Panc1 (cell line): ENCODE measurements around the gene FBXW12. TPM values are rescaled to one million over a fixed set of nuclear protein-coding genes. Genes with fewer than 3 reads are reported as not detected.

Source experiments
- ATAC-seq: fragments of 200-7000 bp; cut with Tn5 transposase; 2 replicates; pipeline ENCODE4 v1.9.1; 2020; ENCODE audit warnings: mild to moderate bottlenecking, moderate library complexity
- BruUV-seq: library from RNA; stranded (reverse); fragments of 400-500 nt; replicated peaks from 2 replicates; lab custom pipeline; 2021; lab: Mats Ljungman, UMichigan
- CTCF ChIA-PET: fragments of 300-600 bp; sonication (Branson Sonifier 250); formaldehyde crosslinking; loops from one replicate; lab custom pipeline; 2022; ENCODE audit warnings: antibody characterized with exemption; lab: Charles Lee
- POLR2A ChIA-PET: fragments of 300-600 bp; sonication (Branson Sonifier 250); formaldehyde crosslinking; loops from one replicate; lab custom pipeline; 2022; ENCODE audit warnings: antibody characterized with exemption; lab: Charles Lee
- DNase-seq: peaks from one replicate; pipeline ENCODE4 v3.0.0-alpha.2; 2010; ENCODE audit warnings: low read depth, low spot score
- H3K27ac ChIP-seq: 2 replicates; pipeline ENCODE4 v1.5.1; 2011; ENCODE audit warnings: mild to moderate bottlenecking, low read length, inconsistent platforms
- H3K27me3 ChIP-seq: fragments of 200-500 bp; sonication (Bioruptor generic); 2 replicates; pipeline ENCODE4 v1.6.0; 2014; ENCODE audit warnings: low read length, inconsistent platforms; ENCODE audit not compliant: control insufficient read depth, insufficient read depth
- H3K36me3 ChIP-seq: fragments of 200-500 bp; sonication (Bioruptor generic); 2 replicates; pipeline ENCODE4 v1.5.1; 2014; ENCODE audit warnings: inconsistent platforms, mild to moderate bottlenecking, low read length, moderate library complexity; ENCODE audit not compliant: control insufficient read depth, insufficient read depth
- H3K4me1 ChIP-seq: 2 replicates; pipeline ENCODE4 v1.5.1; 2011; ENCODE audit warnings: inconsistent platforms, mild to moderate bottlenecking, low read length, moderate library complexity; ENCODE audit not compliant: control insufficient read depth, insufficient read depth
- H3K4me3 ChIP-seq, 2 experiments: 2 replicates each; pipeline ENCODE4 v1.5.1; 2011 to 2012; ENCODE audit warnings: low read depth in 2 of 2, low read length in 2 of 2, mild to moderate bottlenecking in 2 of 2, inconsistent platforms in 1 of 2, moderate library complexity in 1 of 2
- H3K9me3 ChIP-seq: fragments of 200-500 bp; sonication (Bioruptor generic); 2 replicates; pipeline ENCODE4 v1.5.1; 2014; ENCODE audit warnings: low read depth, mild to moderate bottlenecking, inconsistent platforms, low read length, moderate library complexity; ENCODE audit not compliant: control insufficient read depth, insufficient read depth
- CTCF ChIP-seq: fragments of 450-650 bp; IDR thresholded peaks from 2 replicates; pipeline ENCODE4 v1.5.1; 2017; ENCODE audit warnings: mild to moderate bottlenecking
- POLR2AphosphoS5 ChIP-seq: IDR thresholded peaks from 2 replicates; pipeline ENCODE4 v1.6.1; 2012; ENCODE audit warnings: mild to moderate bottlenecking, low read depth, low read length, moderate library complexity
- REST ChIP-seq, 2 experiments: IDR thresholded peaks; 2 replicates each; pipeline ENCODE4 v1.6.1; 2011 to 2012; ENCODE audit warnings: low read depth in 2 of 2, control low read depth in 1 of 2, low read length in 1 of 2, mild to moderate bottlenecking in 1 of 2, moderate library complexity in 1 of 2; ENCODE audit not compliant: insufficient read depth in 1 of 2
- SIN3A ChIP-seq: IDR thresholded peaks from 2 replicates; pipeline ENCODE4 v1.6.1; 2012; ENCODE audit warnings: low read depth, mild to moderate bottlenecking, low read length, moderate library complexity, borderline replicate concordance; ENCODE audit not compliant: insufficient read depth
- TCF7L2 ChIP-seq: IDR thresholded peaks from 2 replicates; pipeline ENCODE4 v1.6.1; 2011; ENCODE audit warnings: mild to moderate bottlenecking, low read depth, low read length, inconsistent platforms
- in situ Hi-C: cut with HindIII; loops from 2 replicates; pipeline ENCODE4 v1.10.0; 2016; ENCODE audit warnings: low sequenced_read_pairs, low pct_unique_long_range_greater_than_20kb
- intact Hi-C: fragments of 100-400 bp; cut with micrococcal nuclease; formaldehyde crosslinking; loops from one replicate; pipeline ENCODE4 v1.10.0; 2022; ENCODE audit not compliant: unreplicated experiment
- total RNA-seq: library from RNA; stranded (reverse); gene quantifications from one replicate; pipeline ENCODE4 v1.2.1, GENCODE V29; 2021; ENCODE audit not compliant: unreplicated experiment

FBXW12 gene
- total RNA-seq, 1 experiment from 2014 or later: not detected

- no peak overlapping the region for H3K27ac ChIP-seq
- BruUV-seq: no TSS peak
- H3K36me3 ChIP-seq: no peaks in the 10 kb centered on the region
- ChIA-PET POLR2A (no interaction called here), CTCF (no interaction called here)
- H3K4me1 ChIP-seq: no peaks in the 10 kb centered on the region
- intact Hi-C loops: no loop called here
- ATAC-seq (no peak), DNase-seq (no peak)
- no peak for TF ChIP-seq CTCF
- no peak for TF ChIP-seq POLR2AphosphoS5
- no peak for TF ChIP-seq REST (IDR thresholded peaks at IDR 0.05; ENCODE audit: insufficient read depth in 1 of 2, low read depth in 2 of 2, low read length in 1 of 2)
- no peak for TF ChIP-seq TCF7L2
- TF ChIP-seq SIN3A: no peak
- H3K4me3 ChIP-seq: no peak overlapping the region
- in situ Hi-C loops: no loop called here
- H3K9me3 ChIP-seq: no peaks in the 10 kb centered on the region
- no peaks in the 10 kb centered on the region for H3K27me3 ChIP-seq
Observed at GRCh38 chr3:48415251-48415953, 43.4 kb downstream of the FBXW12 start.

GRCh38 chr3:48416091-48416505 lies 44.1 kb downstream of the FBXW12 start:
- BruUV-seq: no TSS peak
- Histone ChIP-seq H3K4me3 (no peak overlapping the region), H3K36me3 (no peaks in the 10 kb centered on the region), H3K9me3 (no peaks in the 10 kb centered on the region), H3K4me1 (no peaks in the 10 kb centered on the region), H3K27ac (no peak overlapping the region), H3K27me3 (no peaks in the 10 kb centered on the region)
- ChIA-PET POLR2A (no interaction called here), CTCF (no interaction called here)
- TF ChIP-seq CTCF: no peak
- no peak for TF ChIP-seq POLR2AphosphoS5
- TF ChIP-seq SIN3A: no peak
- no peak for TF ChIP-seq TCF7L2
- TF ChIP-seq REST (IDR thresholded peaks at IDR 0.05; ENCODE audit: insufficient read depth in 1 of 2, low read depth in 2 of 2, low read length in 1 of 2): no peak
- DNase-seq: no peak
- in situ Hi-C loops (no loop called here), intact Hi-C loops (no loop called here)
- no peak for ATAC-seq
